HEK293 (cell line): ENCODE results near the gene TSKU.

Experiments used
- CTCF ChIP-seq: fragments of 450-650 bp; formaldehyde crosslinking; IDR thresholded peaks from 2 replicates; pipeline ENCODE4 v1.5.1; 2016; ENCODE audit warnings: missing biosample characterization, missing genetic modification characterization
- OVOL3 ChIP-seq: fragments of 450-650 bp; formaldehyde crosslinking; IDR thresholded peaks from 2 replicates; pipeline ENCODE4 v1.5.1; 2016; ENCODE audit warnings: missing biosample characterization, missing genetic modification characterization
- PBX3 ChIP-seq: sonication (generic); formaldehyde crosslinking; IDR thresholded peaks from 2 replicates; pipeline ENCODE4 v1.8.1; 2022; ENCODE audit warnings: mild to moderate bottlenecking, moderate library complexity, missing genetic modification reagents
- REST ChIP-seq: fragments of 450-650 bp; formaldehyde crosslinking; IDR thresholded peaks from 2 replicates; pipeline ENCODE4 v1.5.1; 2016; ENCODE audit warnings: missing biosample characterization, missing genetic modification characterization
- TCF7L2 ChIP-seq: IDR thresholded peaks from 2 replicates; pipeline ENCODE4 v1.6.1; 2011; ENCODE audit warnings: low read depth, mild to moderate bottlenecking, inconsistent platforms, low read length, moderate library complexity, borderline replicate concordance
- YY1 ChIP-seq: fragments of 450-650 bp; formaldehyde crosslinking; IDR thresholded peaks from 2 replicates; pipeline ENCODE4 v1.5.1; 2018; ENCODE audit warnings: missing biosample characterization, missing genetic modification characterization
- ZBTB7A ChIP-seq: fragments of 450-650 bp; formaldehyde crosslinking; IDR thresholded peaks from 2 replicates; pipeline ENCODE4 v1.5.1; 2016; ENCODE audit warnings: low read depth, missing biosample characterization, missing genetic modification characterization
- ZNF670 ChIP-seq: fragments of 450-650 bp; formaldehyde crosslinking; IDR thresholded peaks from 2 replicates; pipeline ENCODE4 v1.5.1; 2016; ENCODE audit warnings: missing biosample characterization, missing genetic modification characterization, low read depth

GRCh38 chr11:76756341-76756741 is 26.8 kb upstream of the TSKU start:
- TF ChIP-seq ZNF670 (tag by site-specific recombination) = no peak
- no peak for TF ChIP-seq CTCF (tag by site-specific recombination)
- TF ChIP-seq REST (tag by site-specific recombination) = no peak
- no peak for TF ChIP-seq YY1 (tag by site-specific recombination)
- no peak for TF ChIP-seq TCF7L2
- no peak for TF ChIP-seq OVOL3
- no peak for TF ChIP-seq PBX3 (CRISPR knock-in tag)
- TF ChIP-seq ZBTB7A = no peak
